ENCODE measurements around the gene DSE. TPM values are rescaled to one million over a fixed set of nuclear protein-coding genes. Genes with fewer than 3 reads are reported as not detected.

The DSE gene
- total RNA-seq, result 22.4 and 25.0 TPM in 2 replicates

GRCh38 chr6:116370760-116371119 is at the start of gene DSE:
Gene DSE (plus strand): TSS chr6:116370947. CDS start chr6:116399251, 28,304 bp downstream.

GRCh38 chr6:116461331-116461931 is 90.7 kb downstream of the DSE start, which contains the start of gene CALHM6:
Gene CALHM6 (plus strand): TSS chr6:116461375. CDS start chr6:116461930, 555 bp downstream.

Other genes with a start within 250 kb of the DSE start
- gene COL10A1, start 244.8 kb upstream of the DSE start, total RNA-seq, result under 0.01 and 0.17 TPM in 2 replicates
- gene TSPYL4, start 116.9 kb upstream of the DSE start, total RNA-seq, result 8.6 and 10.3 TPM in 2 replicates
- 45.3 and 53.6 TPM in 2 replicates for gene TSPYL1, start 91.0 kb upstream of the DSE start, total RNA-seq
- 1.8 and 2.2 TPM in 2 replicates for gene CALHM6, start 90.4 kb downstream of the DSE start, total RNA-seq
- gene CALHM5, start 140.7 kb downstream of the DSE start, total RNA-seq, result 1.5 TPM in 2 replicates
- not detected in 2 replicates for gene TRAPPC3L, start 174.7 kb downstream of the DSE start, total RNA-seq
- not detected in 2 replicates for gene CALHM4, start 182.8 kb downstream of the DSE start, total RNA-seq
- 22.1 and 29.8 TPM in 2 replicates for gene RWDD1, start 200.6 kb downstream of the DSE start, total RNA-seq
- 0.17 TPM in 1 of 2 replicates, not detected in the other for gene RSPH4A, start 245.5 kb downstream of the DSE start, total RNA-seq